Suprapubic skin (tissue), 4 donors: ENCODE results near the gene EXD1. TPM values are rescaled to one million over a fixed set of nuclear protein-coding genes. Genes with fewer than 3 reads are reported as not detected.
"Not testable (repeated sequence)": the region's sequence is repeated elsewhere in the genome, so short reads cannot be mapped to it uniquely, and the experiment has no call there.

Source experiments
- DNase-seq, 2 donors: peaks; one replicate each; pipeline ENCODE4 v3.0.0-alpha.2; 2019; ENCODE audit warnings: low spot score in 2 of 2
- H3K27ac ChIP-seq: fragments of 200-600 bp; sonication (generic); one replicate; pipeline ENCODE4 v1.5.1; 2019
- H3K27me3 ChIP-seq: fragments of 200-600 bp; sonication (generic); one replicate; pipeline ENCODE4 v1.5.1; 2019
- H3K36me3 ChIP-seq: fragments of 200-600 bp; sonication (generic); one replicate; pipeline ENCODE4 v1.5.1; 2019
- H3K4me1 ChIP-seq: fragments of 200-600 bp; sonication (generic); one replicate; pipeline ENCODE4 v1.5.1; 2019
- H3K4me3 ChIP-seq: fragments of 200-600 bp; sonication (generic); one replicate; pipeline ENCODE4 v1.5.1; 2019; ENCODE audit warnings: mild to moderate bottlenecking
- H3K9me3 ChIP-seq: fragments of 200-600 bp; sonication (generic); one replicate; pipeline ENCODE4 v1.5.1; 2019
- CTCF ChIP-seq, 2 donors: fragments of 200-600 bp in 1 of 2; fragments of 450-650 bp in 1 of 2; sonication (generic) in 1 of 2; IDR thresholded peaks; one replicate each; pipeline ENCODE4 v1.5.1; 2016 to 2019; ENCODE audit warnings: antibody characterized with exemption in 2 of 2, mild to moderate bottlenecking in 1 of 2, moderate library complexity in 1 of 2
- EP300 ChIP-seq: sonication (generic); formaldehyde crosslinking; IDR thresholded peaks from one replicate; pipeline ENCODE4 v1.6.1; 2017; ENCODE audit warnings: antibody characterized with exemption
- POLR2A ChIP-seq, 2 donors: fragments of 450-650 bp; IDR thresholded peaks; one replicate each; pipeline ENCODE4 v1.6.1; 2017; ENCODE audit warnings: antibody characterized with exemption in 2 of 2, mild to moderate bottlenecking in 2 of 2, moderate library complexity in 2 of 2
- POLR2AphosphoS5 ChIP-seq, 3 donors: sonication (generic); formaldehyde crosslinking; IDR thresholded peaks; one replicate each; pipeline ENCODE4 v1.6.1; 2017; ENCODE audit warnings: antibody characterized with exemption in 3 of 3
- WGBS: methylation state at CpG from one replicate; pipeline ENCODE4 v1.1.5; 2018; 5-methylcytosine and 5-hydroxymethylcytosine counted together
- total RNA-seq, 4 donors: library from RNA; depleted of rRNA; stranded (reverse); fragments of >200 nt; gene quantifications; one replicate each; pipeline ENCODE4 v1.1.0, GENCODE V29; 2016

Gene EXD1
- total RNA-seq, 4 donors from 2014 or later = 0.32 TPM; not detected in 3

DNA sequence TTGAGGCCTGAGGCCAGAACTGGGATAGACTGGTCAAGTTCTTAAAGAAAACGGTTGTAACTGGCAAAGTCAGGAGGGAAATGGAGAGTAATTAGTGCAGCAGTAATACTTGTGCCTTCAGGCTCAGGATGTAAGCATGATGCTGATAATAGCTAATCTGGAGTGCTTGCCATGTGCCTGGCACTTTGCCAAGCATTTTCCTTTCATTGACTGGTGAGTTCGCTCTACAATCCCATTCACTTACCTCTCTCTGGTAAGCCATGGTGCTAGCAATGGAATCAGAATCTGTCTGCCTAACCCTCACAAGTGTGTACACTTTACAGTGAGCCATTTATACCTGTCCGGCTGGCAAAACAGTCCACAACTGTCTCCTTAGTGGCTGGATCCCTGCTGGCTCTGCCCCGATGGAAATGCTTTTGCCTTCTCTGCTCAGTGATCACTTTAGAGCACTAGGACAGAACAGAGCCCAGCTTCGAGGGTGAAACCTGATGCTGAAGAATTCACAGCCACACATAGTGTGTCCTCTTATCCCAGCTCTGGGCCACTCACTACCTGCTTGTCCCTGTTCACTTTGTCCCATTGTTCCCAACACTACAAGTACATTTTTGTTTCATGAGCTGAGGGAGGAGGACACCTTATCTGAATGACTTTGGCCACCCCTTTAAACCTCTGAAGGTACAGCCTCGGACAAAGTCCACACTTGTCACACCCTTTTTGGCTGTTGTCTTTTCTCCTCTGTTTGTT lies 10.8 kb upstream of the EXD1 start:
- Histone ChIP-seq H3K4me3 (no peak overlapping the region), H3K9me3 (no peaks in the 10 kb centered on the region), H3K27me3 (no peaks in the 10 kb centered on the region), H3K36me3 (peaks cover 26% of the 10 kb centered on the region), H3K27ac (no peak overlapping the region), H3K4me1 (no peaks in the 10 kb centered on the region)
- 82% methylated on average over 6 of the region's 6 CpGs for WGBS
- TF ChIP-seq POLR2AphosphoS5 (IDR thresholded peaks at IDR 0.05) = no peak
- no peak for TF ChIP-seq EP300
- no peak for TF ChIP-seq CTCF (IDR thresholded peaks at IDR 0.05)
- TF ChIP-seq POLR2A (IDR thresholded peaks at IDR 0.05) = no peak
- no peak for DNase-seq

- no peaks in the 10 kb centered on the region for H3K9me3 ChIP-seq
- no peak overlapping the region for H3K27ac ChIP-seq
- TF ChIP-seq EP300 (no peak), POLR2AphosphoS5 (IDR thresholded peaks at IDR 0.05) (no peak), CTCF (IDR thresholded peaks at IDR 0.05) (no peak), POLR2A (IDR thresholded peaks at IDR 0.05) (no peak)
- H3K4me1 ChIP-seq = peaks cover 9% of the 10 kb centered on the region
- DNase-seq = no peak
- H3K36me3 ChIP-seq = peaks cover 4% of the 10 kb centered on the region
- 63% methylated on average over 5 of the region's 5 CpGs for WGBS
- H3K4me3 ChIP-seq = no peak overlapping the region
- no peaks in the 10 kb centered on the region for H3K27me3 ChIP-seq
Measured at GRCh38 chr15:41238100-41238499, 7.5 kb upstream of the EXD1 start.

DNA sequence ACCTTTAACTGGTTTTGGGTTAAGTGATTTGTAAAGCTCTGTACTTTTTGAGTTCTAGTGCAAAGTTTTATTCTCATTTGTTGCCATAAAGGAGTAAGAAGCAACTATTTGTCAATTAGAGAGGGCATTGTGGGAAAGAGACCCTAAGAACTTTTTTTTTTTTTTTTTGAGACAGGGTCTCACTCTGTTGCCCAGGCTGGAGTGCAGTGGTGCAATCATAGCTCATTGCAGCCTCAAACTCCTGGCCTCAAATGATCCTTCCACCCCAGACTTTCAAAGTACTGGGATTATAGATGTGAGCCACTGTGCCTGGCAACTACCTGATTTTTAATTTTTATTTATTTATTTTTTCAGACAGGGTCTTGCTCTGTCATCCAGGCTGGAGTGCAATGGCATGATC lies 5.4 kb upstream of the EXD1 start:
- H3K27ac ChIP-seq = no peak overlapping the region
- no peaks in the 10 kb centered on the region for H3K27me3 ChIP-seq
- no peak for TF ChIP-seq POLR2AphosphoS5 (IDR thresholded peaks at IDR 0.05)
- no peaks in the 10 kb centered on the region for H3K36me3 ChIP-seq
- DNase-seq = no peak
- H3K9me3 ChIP-seq = no peaks in the 10 kb centered on the region
- peaks cover 21% of the 10 kb centered on the region for H3K4me1 ChIP-seq
- no peak overlapping the region for H3K4me3 ChIP-seq

- WGBS = 97% methylated on average over 5 of the region's 5 CpGs
- not testable (repeated sequence) for DNase-seq, H3K27me3 ChIP-seq, H3K36me3 ChIP-seq, H3K9me3 ChIP-seq, H3K27ac ChIP-seq, H3K4me3 ChIP-seq
- H3K4me1 ChIP-seq = peaks cover 27% of the 10 kb centered on the region
Measured at GRCh38 chr15:41235228-41235627, 4.7 kb upstream of the EXD1 start.

GRCh38 chr15:41233367-41233771 lies 2.8 kb upstream of the EXD1 start:
- Histone ChIP-seq H3K4me1 (peaks cover 28% of the 10 kb centered on the region), H3K9me3 (no peaks in the 10 kb centered on the region), H3K27ac (no peak overlapping the region), H3K36me3 (no peaks in the 10 kb centered on the region), H3K4me3 (no peak overlapping the region), H3K27me3 (no peaks in the 10 kb centered on the region)
- no peak for DNase-seq
- TF ChIP-seq POLR2A (IDR thresholded peaks at IDR 0.05) (no peak), POLR2AphosphoS5 (IDR thresholded peaks at IDR 0.05) (no peak), EP300 (no peak), CTCF (IDR thresholded peaks at IDR 0.05) (no peak)
- 46% methylated on average over 1 of the region's 1 CpG for WGBS

DNA sequence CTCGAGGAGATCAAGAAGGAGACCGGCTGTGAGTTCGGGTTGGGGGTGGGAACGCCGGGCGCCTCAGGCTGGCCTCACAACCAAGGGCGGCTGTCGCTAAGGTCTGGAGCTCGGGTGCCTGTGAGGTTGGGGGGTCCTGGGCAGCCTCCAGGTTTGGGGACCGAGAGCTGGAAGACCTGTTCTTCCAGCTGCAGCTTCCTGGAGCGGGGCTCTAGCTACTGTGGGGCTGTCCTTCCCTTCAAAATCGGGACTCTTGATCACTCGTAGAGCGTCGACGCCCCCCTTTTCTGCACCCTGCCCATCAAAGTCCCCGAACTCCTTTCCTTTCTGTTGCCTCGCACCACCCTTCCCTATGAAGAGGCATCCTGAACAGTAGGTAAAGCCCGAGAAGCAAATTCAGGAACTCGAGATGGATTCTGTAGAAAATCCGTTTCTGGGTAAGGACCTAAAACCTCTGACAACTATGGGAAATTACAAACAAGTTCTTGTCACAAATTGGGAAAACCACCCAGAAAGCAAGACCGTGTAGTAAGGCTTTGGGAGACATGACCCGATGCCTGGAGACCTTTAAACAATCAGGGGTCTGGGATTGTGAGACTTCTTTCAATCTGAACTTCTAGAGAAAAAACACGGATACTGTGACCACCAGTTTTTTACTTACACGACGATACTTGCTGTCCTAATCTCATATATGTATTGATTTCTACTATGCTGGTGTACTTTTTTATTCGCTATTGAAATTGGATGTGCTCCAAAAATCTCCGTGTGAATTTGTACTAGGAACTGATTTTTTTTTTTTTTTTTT lies 1.1 kb upstream of the EXD1 start:
- Histone ChIP-seq H3K4me1 (peaks cover 28% of the 10 kb centered on the region), H3K4me3 (peak overlapping the region; percentile 79), H3K36me3 (no peaks in the 10 kb centered on the region), H3K27me3 (no peaks in the 10 kb centered on the region), H3K9me3 (no peaks in the 10 kb centered on the region), H3K27ac (peak overlapping the region; percentile 92)
- DNase-seq = no peak
- WGBS = 3% methylated on average over 20 of the region's 28 CpGs
- no peak for TF ChIP-seq POLR2A (IDR thresholded peaks at IDR 0.05)
- TF ChIP-seq CTCF (IDR thresholded peaks at IDR 0.05) = no peak
- no peak for TF ChIP-seq POLR2AphosphoS5 (IDR thresholded peaks at IDR 0.05)
- TF ChIP-seq EP300 = no peak
